Activated CD4-positive, alpha-beta T cell treated with anti-CD3 and anti-CD28 coated beads, Interleukin-2, amount 10 ng/mL, durations not matched to agents 24 days and 14 days (primary cell): Measurements from ENCODE around the gene NFIB. TPM values are rescaled to one million over a fixed set of nuclear protein-coding genes. Genes with fewer than 3 reads are reported as not detected.

Experiments used
- DNase-seq: peaks from one replicate; pipeline ENCODE4 v3.0.0; 2022
- H3K27ac Mint-ChIP-seq: one replicate; pipeline ENCODE4 v1.8.0; 2022; ENCODE audit warnings: mild to moderate bottlenecking, mixed read lengths
- H3K27me3 Mint-ChIP-seq: one replicate; pipeline ENCODE4 v1.8.0; 2022; ENCODE audit warnings: mixed read lengths
- H3K36me3 Mint-ChIP-seq: one replicate; pipeline ENCODE4 v1.8.0; 2022; ENCODE audit warnings: low read depth, mild to moderate bottlenecking, mixed read lengths
- H3K4me1 Mint-ChIP-seq: one replicate; pipeline ENCODE4 v1.8.0; 2021; ENCODE audit warnings: mixed read lengths
- H3K4me3 Mint-ChIP-seq: one replicate; pipeline ENCODE4 v1.8.0; 2022; ENCODE audit warnings: mild to moderate bottlenecking, moderate library complexity, mixed read lengths
- H3K9me3 Mint-ChIP-seq: one replicate; pipeline ENCODE4 v1.8.0; 2021; ENCODE audit warnings: mixed read lengths
- intact Hi-C: fragments of 100-400 bp; cut with micrococcal nuclease; formaldehyde crosslinking; loops from one replicate; pipeline ENCODE4 v1.15.1; 2023
- total RNA-seq: library from RNA; stranded (reverse); gene quantifications from 2 replicates; pipeline ENCODE4 v1.2.3, GENCODE V29; 2022

The NFIB gene
- total RNA-seq, result not detected in 2 replicates

DNA sequence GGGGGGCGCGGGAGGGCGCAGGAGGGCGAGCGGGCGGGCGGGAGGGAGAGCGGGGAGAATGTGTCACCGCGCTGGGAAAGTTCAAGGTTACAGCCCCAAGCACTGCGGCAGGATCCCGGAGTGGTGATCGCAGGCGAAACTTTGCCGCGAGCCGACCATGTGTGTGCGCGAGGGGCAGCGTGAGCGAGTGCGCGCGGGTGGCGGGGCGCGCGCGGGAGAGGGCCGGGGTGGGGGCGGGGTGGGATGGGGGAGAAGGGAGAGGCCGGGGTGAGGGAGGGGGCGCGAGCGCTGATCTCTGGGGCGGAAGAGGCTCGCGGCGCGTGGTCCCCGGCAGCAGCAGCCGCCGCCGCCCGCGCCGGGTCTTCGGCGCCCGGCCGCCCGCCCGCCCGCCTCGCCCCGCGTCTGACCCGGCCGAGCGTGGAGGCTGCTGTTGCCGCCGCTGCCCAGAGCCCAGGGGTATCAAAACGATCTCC, at the start of gene NFIB:
Gene NFIB, minus strand, starts transcription at position 191 of the 473 bp plus-strand sequence. CDS start 630 bp downstream, outside the sequence.
- Mint-ChIP-seq H3K36me3 (peaks cover 9% of the 10 kb centered on the region), H3K4me3 (peak within 1 kb of the TSS; percentile 81), H3K27me3 (peaks cover 66% of the 10 kb centered on the region), H3K4me1 (peaks cover 16% of the 10 kb centered on the region), H3K27ac (peak within 1 kb of the TSS; percentile 70), H3K9me3 (no peaks in the 10 kb centered on the region)
- no peak for DNase-seq
- intact Hi-C loops, result loop anchor here (1.0 kb wide), 1 partner anchor 8 kb away; no protein-coding TSS in a partner anchor

GRCh38 chr9:14362175-14362574, 48.2 kb upstream of the NFIB start:
- no peaks in the 10 kb centered on the region for H3K27me3 Mint-ChIP-seq
- no peaks in the 10 kb centered on the region for H3K36me3 Mint-ChIP-seq
- no peak overlapping the region for H3K4me3 Mint-ChIP-seq
- intact Hi-C loops, result no loop called here
- DNase-seq, result no peak
- H3K9me3 Mint-ChIP-seq, result no peaks in the 10 kb centered on the region
- no peaks in the 10 kb centered on the region for H3K4me1 Mint-ChIP-seq
- no peak overlapping the region for H3K27ac Mint-ChIP-seq

DNA sequence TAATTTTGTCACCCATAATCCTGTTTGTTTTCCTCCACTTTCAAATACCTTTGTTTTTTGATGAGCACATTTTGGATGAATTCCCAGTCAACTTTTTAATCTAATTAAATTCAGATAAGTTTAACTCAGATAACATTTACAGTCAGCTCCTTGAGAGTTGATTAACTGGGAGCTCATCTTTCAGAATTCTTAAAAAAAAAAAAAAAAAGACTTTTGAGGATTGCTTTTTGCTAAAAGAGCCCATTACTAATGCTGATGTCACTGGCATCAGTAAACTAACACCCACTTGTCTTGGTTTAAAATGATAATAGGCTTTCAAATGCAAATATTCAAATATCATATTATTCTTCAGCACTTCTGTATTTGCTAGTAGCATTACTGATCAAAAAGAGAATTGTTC, 47.1 kb upstream of the NFIB start:
- Mint-ChIP-seq H3K36me3 (no peaks in the 10 kb centered on the region), H3K4me1 (no peaks in the 10 kb centered on the region), H3K27ac (no peak overlapping the region), H3K9me3 (no peaks in the 10 kb centered on the region), H3K4me3 (no peak overlapping the region), H3K27me3 (no peaks in the 10 kb centered on the region)
- no peak for DNase-seq
- intact Hi-C loops, result no loop called here

GRCh38 chr9:14358523-14358922, 44.6 kb upstream of the NFIB start:
- H3K27ac Mint-ChIP-seq, result no peak overlapping the region
- intact Hi-C loops, result no loop called here
- H3K9me3 Mint-ChIP-seq, result no peaks in the 10 kb centered on the region
- peaks cover 2% of the 10 kb centered on the region for H3K4me1 Mint-ChIP-seq
- no peak overlapping the region for H3K4me3 Mint-ChIP-seq
- DNase-seq, result no peak
- no peaks in the 10 kb centered on the region for H3K36me3 Mint-ChIP-seq
- H3K27me3 Mint-ChIP-seq, result peaks cover 4% of the 10 kb centered on the region

DNA sequence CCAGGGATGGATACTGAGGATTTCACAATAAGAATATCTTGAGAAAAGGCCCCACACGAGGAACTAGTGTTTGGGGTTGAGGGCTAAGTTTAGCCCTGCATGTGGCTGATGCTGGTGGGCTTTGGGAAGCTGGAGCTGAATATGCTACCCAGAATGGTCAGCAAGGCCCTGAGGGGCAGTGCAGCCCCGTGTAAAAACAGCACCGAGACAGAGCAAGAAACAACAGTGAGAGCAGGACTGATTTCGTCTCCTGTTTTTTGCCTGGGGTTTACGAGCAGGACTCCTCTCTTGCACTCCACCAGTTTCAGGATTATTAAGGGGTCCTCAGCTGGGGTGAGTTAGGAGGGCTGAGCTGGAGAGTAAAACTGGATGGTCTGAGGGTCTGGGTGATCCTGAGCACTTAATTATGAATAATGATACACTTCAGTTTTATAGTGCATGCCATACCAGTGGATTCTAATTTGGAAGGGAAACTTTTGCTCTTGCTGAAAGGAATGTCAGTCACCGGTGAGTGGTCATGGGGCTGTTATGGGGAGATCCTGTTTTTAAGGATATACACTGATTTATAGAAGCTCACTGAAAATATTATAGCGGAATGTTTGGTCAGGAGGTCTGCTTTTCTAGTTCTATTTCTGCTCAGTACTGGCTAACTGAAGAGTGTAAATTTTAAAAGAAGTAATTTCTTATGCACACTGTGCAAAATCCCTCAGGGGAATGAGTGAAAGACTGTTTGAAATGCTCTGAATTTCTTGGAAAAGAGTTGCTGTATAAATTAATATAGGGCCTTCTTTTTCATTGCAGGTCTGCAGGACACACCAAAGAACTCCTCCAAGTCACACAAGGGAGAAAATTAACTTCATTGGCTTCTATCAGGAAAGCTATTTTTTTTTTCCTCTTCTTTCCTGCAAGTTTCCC, 42.7 kb upstream of the NFIB start:
- no peaks in the 10 kb centered on the region for H3K36me3 Mint-ChIP-seq
- intact Hi-C loops, result no loop called here

DNA sequence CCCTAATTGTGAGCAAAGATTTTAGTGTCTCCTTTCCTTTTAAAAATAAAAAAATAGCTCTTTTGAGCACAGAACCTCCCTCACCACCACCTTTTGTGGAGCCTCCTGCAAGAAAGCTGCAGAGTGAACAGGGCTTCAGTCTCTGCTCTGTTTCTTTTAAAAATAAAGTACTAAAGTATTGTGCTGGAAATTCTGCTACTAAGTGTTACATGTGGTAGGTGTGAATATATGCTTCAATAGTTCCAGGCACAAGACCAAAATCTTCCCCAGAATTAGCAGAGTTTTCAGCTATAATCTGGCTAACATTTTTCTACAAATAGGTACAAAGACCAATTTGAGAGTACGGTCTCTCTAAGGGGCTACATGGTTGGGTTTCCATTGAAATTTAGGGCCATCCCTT, 40.3 kb upstream of the NFIB start:
- Mint-ChIP-seq H3K4me1 (peaks cover 5% of the 10 kb centered on the region), H3K27me3 (peaks cover 35% of the 10 kb centered on the region), H3K9me3 (no peaks in the 10 kb centered on the region), H3K36me3 (no peaks in the 10 kb centered on the region), H3K4me3 (no peak overlapping the region), H3K27ac (no peak overlapping the region)
- intact Hi-C loops, result no loop called here
- DNase-seq, result no peak

More for the DNA sequence above, 42.7 kb upstream of the NFIB start:
- no peak overlapping the region for H3K27ac Mint-ChIP-seq
- H3K27me3 Mint-ChIP-seq, result peaks cover 12% of the 10 kb centered on the region
- H3K9me3 Mint-ChIP-seq, result no peaks in the 10 kb centered on the region
- no peak overlapping the region for H3K4me3 Mint-ChIP-seq
- peaks cover 5% of the 10 kb centered on the region for H3K4me1 Mint-ChIP-seq
- no peak for DNase-seq

- intact Hi-C loops, result loop anchor here (1.0 kb wide), 1 partner anchor 926 kb away; no protein-coding TSS in a partner anchor
- H3K27me3 Mint-ChIP-seq, result peaks cover 43% of the 10 kb centered on the region
- no peaks in the 10 kb centered on the region for H3K36me3 Mint-ChIP-seq
- H3K4me3 Mint-ChIP-seq, result no peak overlapping the region
- no peaks in the 10 kb centered on the region for H3K9me3 Mint-ChIP-seq
- DNase-seq, result peak; percentile 93
- peaks cover 5% of the 10 kb centered on the region for H3K4me1 Mint-ChIP-seq
- H3K27ac Mint-ChIP-seq, result no peak overlapping the region
Observed at GRCh38 chr9:14353222-14354056, 39.5 kb upstream of the NFIB start.

GRCh38 chr9:14352503-14352902, 38.6 kb upstream of the NFIB start:
- Mint-ChIP-seq H3K36me3 (no peaks in the 10 kb centered on the region), H3K27me3 (peaks cover 52% of the 10 kb centered on the region), H3K4me1 (peaks cover 5% of the 10 kb centered on the region), H3K9me3 (no peaks in the 10 kb centered on the region), H3K4me3 (no peak overlapping the region), H3K27ac (no peak overlapping the region)
- intact Hi-C loops, result no loop called here
- no peak for DNase-seq

DNA sequence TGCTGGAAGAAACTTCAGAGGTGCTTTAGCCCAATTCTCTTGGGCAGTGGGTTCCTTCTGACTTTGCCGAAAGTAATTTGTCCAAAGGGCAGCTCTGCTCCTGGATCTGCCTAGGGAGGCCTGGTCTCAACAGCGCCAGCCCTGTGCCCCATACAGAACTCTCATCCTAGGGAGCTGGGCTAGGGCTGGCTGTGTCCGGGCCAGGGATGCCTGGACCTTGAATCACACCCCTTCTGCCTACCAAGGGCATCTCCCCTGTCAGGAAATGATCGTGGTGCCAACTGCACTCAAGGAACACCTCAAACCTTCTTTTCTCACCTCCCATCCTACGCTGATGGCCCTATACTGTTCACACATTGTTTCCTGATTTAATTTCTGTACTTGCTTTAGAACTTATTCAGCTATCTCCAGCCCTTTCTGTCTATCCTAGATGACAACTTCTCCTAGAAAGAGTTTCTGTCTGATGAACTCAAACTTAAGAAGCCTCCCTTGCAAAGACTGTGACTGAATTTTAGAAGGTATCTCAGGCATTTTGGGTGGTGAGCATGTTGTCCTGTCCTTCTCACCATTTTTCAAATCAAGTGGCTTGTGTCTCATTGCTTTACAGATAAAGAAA, 37.4 kb upstream of the NFIB start:
- H3K27me3 Mint-ChIP-seq, result peaks cover 63% of the 10 kb centered on the region
- DNase-seq, result no peak
- no peak overlapping the region for H3K27ac Mint-ChIP-seq
- H3K9me3 Mint-ChIP-seq, result no peaks in the 10 kb centered on the region
- intact Hi-C loops, result no loop called here
- no peak overlapping the region for H3K4me3 Mint-ChIP-seq
- H3K4me1 Mint-ChIP-seq, result peaks cover 5% of the 10 kb centered on the region
- no peaks in the 10 kb centered on the region for H3K36me3 Mint-ChIP-seq

DNA sequence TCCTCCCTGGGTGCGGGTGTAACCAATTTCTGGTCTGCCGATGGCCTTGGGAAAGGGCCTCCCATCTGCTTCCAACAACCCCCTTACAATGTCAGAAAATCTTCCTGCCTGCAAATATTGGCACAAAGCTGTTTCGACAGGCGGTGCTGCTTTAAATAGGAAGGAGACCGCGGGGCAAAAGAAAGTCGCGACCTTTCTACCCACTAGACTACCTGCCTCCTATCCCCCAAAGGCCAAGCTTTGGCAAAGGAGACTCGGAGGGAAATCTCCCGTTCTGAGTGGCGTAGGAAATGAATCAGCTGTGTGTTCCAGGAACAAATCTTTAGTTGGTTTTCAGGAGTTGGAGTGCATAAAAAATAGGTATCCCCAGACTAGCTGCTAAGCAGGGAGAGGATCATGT, 36.8 kb upstream of the NFIB start:
- Mint-ChIP-seq H3K27me3 (peaks cover 65% of the 10 kb centered on the region), H3K9me3 (no peaks in the 10 kb centered on the region), H3K4me1 (peaks cover 5% of the 10 kb centered on the region)

GRCh38 chr9:14350349-14350728, 36.4 kb upstream of the NFIB start:
- intact Hi-C loops, result no loop called here
- no peak overlapping the region for H3K4me3 Mint-ChIP-seq
- no peak for DNase-seq
- H3K36me3 Mint-ChIP-seq, result no peaks in the 10 kb centered on the region
- H3K27me3 Mint-ChIP-seq, result peaks cover 65% of the 10 kb centered on the region
- no peak overlapping the region for H3K27ac Mint-ChIP-seq
- no peaks in the 10 kb centered on the region for H3K9me3 Mint-ChIP-seq
- H3K4me1 Mint-ChIP-seq, result peaks cover 5% of the 10 kb centered on the region

More for the DNA sequence above, 36.8 kb upstream of the NFIB start:
- Mint-ChIP-seq H3K27ac (no peak overlapping the region), H3K4me3 (no peak overlapping the region), H3K36me3 (no peaks in the 10 kb centered on the region)
- DNase-seq, result no peak
- intact Hi-C loops, result no loop called here

GRCh38 chr9:14349447-14350348, 35.8 kb upstream of the NFIB start:
- no peak overlapping the region for H3K27ac Mint-ChIP-seq
- peaks cover 65% of the 10 kb centered on the region for H3K27me3 Mint-ChIP-seq
- peaks cover 5% of the 10 kb centered on the region for H3K4me1 Mint-ChIP-seq
- no peak overlapping the region for H3K4me3 Mint-ChIP-seq
- intact Hi-C loops, result loop anchor here (1.0 kb wide), 1 partner anchor 37 kb away; no protein-coding TSS in a partner anchor
- no peak for DNase-seq
- H3K9me3 Mint-ChIP-seq, result no peaks in the 10 kb centered on the region
- no peaks in the 10 kb centered on the region for H3K36me3 Mint-ChIP-seq

DNA sequence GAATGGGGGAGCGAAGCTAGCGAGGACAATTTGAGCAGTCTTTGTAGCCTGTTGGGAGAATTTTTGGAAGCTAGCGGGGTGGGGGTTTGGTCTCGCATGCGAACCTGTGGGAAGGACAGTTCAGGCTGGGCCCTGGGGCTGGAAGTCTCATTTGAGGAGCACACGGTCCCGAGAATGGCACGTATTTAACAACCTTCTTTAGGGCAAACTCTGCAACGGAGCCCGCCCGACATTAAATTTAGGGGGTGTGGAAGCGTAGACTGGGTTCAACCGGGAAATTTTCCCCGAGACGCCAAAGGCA, 35.2 kb upstream of the NFIB start:
- H3K36me3 Mint-ChIP-seq, result no peaks in the 10 kb centered on the region
- H3K9me3 Mint-ChIP-seq, result no peaks in the 10 kb centered on the region
- H3K27ac Mint-ChIP-seq, result peak overlapping the region; percentile 65
- DNase-seq, result no peak
- intact Hi-C loops, result loop anchor here (1.0 kb wide), 1 partner anchor 37 kb away; no protein-coding TSS in a partner anchor
- H3K4me1 Mint-ChIP-seq, result peaks cover 5% of the 10 kb centered on the region
- no peak overlapping the region for H3K4me3 Mint-ChIP-seq
- H3K27me3 Mint-ChIP-seq, result peaks cover 65% of the 10 kb centered on the region
